Measurements from ENCODE around the gene SGSM2.

Gene SGSM2

DNA sequence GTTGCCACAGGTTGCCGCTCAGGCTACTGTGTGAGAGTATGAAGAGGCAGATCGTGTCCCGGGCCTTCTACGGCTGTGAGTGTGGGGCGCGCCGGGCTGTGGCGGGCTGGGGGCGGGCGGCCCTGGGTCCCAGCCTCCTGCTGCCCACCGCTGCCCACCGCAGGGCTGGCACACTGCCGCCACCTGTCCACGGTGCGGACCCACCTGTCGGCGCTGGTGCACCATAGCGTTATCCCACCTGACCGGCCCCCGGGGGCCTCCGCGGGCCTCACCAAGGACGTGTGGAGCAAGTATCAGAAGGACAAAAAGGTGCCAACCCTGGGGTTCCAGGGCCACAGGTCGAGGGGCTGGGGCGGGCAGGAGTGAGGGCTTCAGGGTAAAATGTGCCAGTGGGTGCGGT is 34.9 kb downstream of the SGSM2 start:
- CTCF ChIA-PET, result interaction anchor here (2.4 kb wide), 1 partner anchor 10 kb away, joined by 11 read pairs; no protein-coding TSS in a partner anchor
- POLR2A ChIA-PET, result no interaction called here
- H3K4me3 ChIP-seq (ENCODE audit: control insufficient read depth in 1 of 7, extremely low read depth in 1 of 7, insufficient read depth in 4 of 7, low read depth in 2 of 7, low read length in 6 of 7), result no peak overlapping the region

GRCh38 chr17:2372681-2373080 is 35.4 kb downstream of the SGSM2 start:
- no peaks in the 10 kb centered on the region for H3K27me3 ChIP-seq (replicated peaks in 2 of 5; ENCODE audit: control insufficient read depth in 4 of 5, insufficient read depth in 5 of 5, low read length in 4 of 5)
- 98% methylated on average over 16 of the region's 16 CpGs for WGBS (ENCODE audit: insufficient coverage)
- ChIA-PET CTCF (interaction anchor here (2.4 kb wide), 1 partner anchor 10 kb away, joined by 11 read pairs; no protein-coding TSS in a partner anchor), POLR2A (no interaction called here)
- H3K27ac ChIP-seq (ENCODE audit: insufficient read depth in 1 of 2, low read depth in 1 of 2, low read length in 2 of 2, poor library complexity in 1 of 2, severe bottlenecking in 2 of 2), result no peak overlapping the region
- DNase-seq, result no peak
- peaks cover 0 to 8% (median 2%) of the 10 kb centered on the region in 4 experiments for H3K4me1 ChIP-seq (ENCODE audit: control extremely low read depth in 1 of 4, control insufficient read depth in 4 of 4, insufficient read depth in 4 of 4, low read length in 3 of 4)
- no peak overlapping the region for H3K4me3 ChIP-seq (ENCODE audit: control insufficient read depth in 1 of 7, extremely low read depth in 1 of 7, insufficient read depth in 4 of 7, low read depth in 2 of 7, low read length in 6 of 7)
- H3K9me3 ChIP-seq (ENCODE audit: control extremely low read depth in 1 of 5, control insufficient read depth in 4 of 5, insufficient read depth in 2 of 5, low read depth in 1 of 5, low read length in 4 of 5), result no peaks in the 10 kb centered on the region
- peaks cover 0 to 65% (median 43%) of the 10 kb centered on the region in 4 experiments for H3K36me3 ChIP-seq (ENCODE audit: control insufficient read depth in 4 of 4, insufficient read depth in 4 of 4, low read length in 3 of 4)

More for the DNA sequence above, 34.9 kb downstream of the SGSM2 start:
- no peak for DNase-seq
- Histone ChIP-seq H3K9me3 (ENCODE audit: control extremely low read depth in 1 of 5, control insufficient read depth in 4 of 5, insufficient read depth in 2 of 5, low read depth in 1 of 5, low read length in 4 of 5) (no peaks in the 10 kb centered on the region), H3K27me3 (replicated peaks in 2 of 5; ENCODE audit: control insufficient read depth in 4 of 5, insufficient read depth in 5 of 5, low read length in 4 of 5) (no peaks in the 10 kb centered on the region), H3K36me3 (ENCODE audit: control insufficient read depth in 4 of 4, insufficient read depth in 4 of 4, low read length in 3 of 4) (peaks cover 0 to 65% (median 43%) of the 10 kb centered on the region in 4 experiments), H3K4me1 (ENCODE audit: control extremely low read depth in 1 of 4, control insufficient read depth in 4 of 4, insufficient read depth in 4 of 4, low read length in 3 of 4) (peaks cover 0 to 8% (median 2%) of the 10 kb centered on the region in 4 experiments), H3K27ac (ENCODE audit: insufficient read depth in 1 of 2, low read depth in 1 of 2, low read length in 2 of 2, poor library complexity in 1 of 2, severe bottlenecking in 2 of 2) (no peak overlapping the region)
- WGBS (ENCODE audit: insufficient coverage), result 96% methylated on average over 24 of the region's 26 CpGs

DNA sequence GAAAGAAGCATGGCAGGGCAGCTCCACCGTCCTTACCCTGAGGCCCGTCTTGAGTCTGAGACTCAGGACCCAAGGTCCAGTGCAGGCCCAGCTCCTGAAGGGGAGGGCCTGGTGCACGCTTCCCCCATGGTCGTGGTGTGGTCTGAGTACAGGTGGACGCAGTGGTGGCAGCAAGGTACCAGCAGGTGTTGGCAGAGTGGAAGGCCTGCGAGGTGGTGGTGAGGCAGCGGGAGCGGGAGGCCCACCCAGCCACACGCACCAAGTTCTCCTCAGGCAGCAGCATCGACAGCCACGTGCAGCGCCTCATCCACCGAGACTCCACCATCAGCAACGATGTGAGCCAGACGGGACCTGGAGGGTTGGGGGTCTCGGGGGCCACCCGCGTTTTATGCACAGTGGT is 35.9 kb downstream of the SGSM2 start:
- CTCF ChIA-PET, result interaction anchor here (2.4 kb wide), 1 partner anchor 9 kb away, joined by 11 read pairs; no protein-coding TSS in a partner anchor
- H3K4me3 ChIP-seq (ENCODE audit: control insufficient read depth in 1 of 7, extremely low read depth in 1 of 7, insufficient read depth in 4 of 7, low read depth in 2 of 7, low read length in 6 of 7), result no peak overlapping the region
- H3K36me3 ChIP-seq (ENCODE audit: control insufficient read depth in 4 of 4, insufficient read depth in 4 of 4, low read length in 3 of 4), result peaks cover 0 to 69% (median 44%) of the 10 kb centered on the region in 4 experiments
- H3K4me1 ChIP-seq (ENCODE audit: control extremely low read depth in 1 of 4, control insufficient read depth in 4 of 4, insufficient read depth in 4 of 4, low read length in 3 of 4), result peaks cover 0 to 8% (median 2%) of the 10 kb centered on the region in 4 experiments
- 99% methylated on average over 15 of the region's 18 CpGs for WGBS (ENCODE audit: insufficient coverage)
- no peaks in the 10 kb centered on the region for H3K27me3 ChIP-seq (replicated peaks in 2 of 5; ENCODE audit: control insufficient read depth in 4 of 5, insufficient read depth in 5 of 5, low read length in 4 of 5)
- POLR2A ChIA-PET, result no interaction called here
- DNase-seq, result no peak
- H3K9me3 ChIP-seq (ENCODE audit: control extremely low read depth in 1 of 5, control insufficient read depth in 4 of 5, insufficient read depth in 2 of 5, low read depth in 1 of 5, low read length in 4 of 5), result no peaks in the 10 kb centered on the region
- no peak overlapping the region for H3K27ac ChIP-seq (ENCODE audit: insufficient read depth in 1 of 2, low read depth in 1 of 2, low read length in 2 of 2, poor library complexity in 1 of 2, severe bottlenecking in 2 of 2)

DNA sequence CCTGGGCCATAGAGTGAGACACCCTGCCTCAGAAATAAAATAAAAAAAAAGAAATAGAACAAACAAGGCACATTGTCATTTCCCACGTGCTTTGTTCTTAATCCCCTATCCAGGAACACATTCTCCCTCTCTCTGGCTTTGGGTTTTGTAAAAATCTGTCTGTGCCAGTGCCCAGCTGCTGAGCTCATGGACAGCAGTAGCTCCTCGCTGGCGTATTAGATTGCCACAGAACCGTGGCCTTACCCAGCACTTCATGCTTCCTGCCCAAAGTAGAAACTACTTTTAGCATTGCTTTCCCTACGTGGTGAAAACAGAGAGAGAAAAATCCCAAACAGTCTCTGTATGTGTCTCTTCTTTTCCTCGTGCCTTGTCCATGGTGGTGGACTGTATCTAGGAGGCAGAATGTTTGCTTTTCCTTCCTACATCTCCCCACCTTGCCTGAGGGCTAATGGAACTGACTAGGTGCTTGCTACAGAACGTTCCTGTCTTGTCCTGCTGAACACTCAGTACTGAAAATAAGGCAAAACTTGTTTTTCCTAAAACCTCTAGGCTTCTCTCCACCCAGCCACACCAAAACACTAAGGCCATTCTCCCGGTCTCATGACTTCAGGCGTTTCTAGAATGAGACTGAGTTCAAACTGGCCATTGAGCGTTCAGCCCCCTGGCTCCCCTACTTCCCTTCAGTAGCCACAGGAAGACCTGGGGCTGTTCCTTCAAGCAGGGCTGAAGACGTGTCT is 37.4 kb downstream of the SGSM2 start:
- Histone ChIP-seq H3K27ac (ENCODE audit: insufficient read depth in 1 of 2, low read depth in 1 of 2, low read length in 2 of 2, poor library complexity in 1 of 2, severe bottlenecking in 2 of 2) (no peak overlapping the region), H3K4me1 (ENCODE audit: control extremely low read depth in 1 of 4, control insufficient read depth in 4 of 4, insufficient read depth in 4 of 4, low read length in 3 of 4) (no peaks in the 10 kb centered on the region), H3K9me3 (ENCODE audit: control extremely low read depth in 1 of 5, control insufficient read depth in 4 of 5, insufficient read depth in 2 of 5, low read depth in 1 of 5, low read length in 4 of 5) (no peaks in the 10 kb centered on the region), H3K36me3 (ENCODE audit: control insufficient read depth in 4 of 4, insufficient read depth in 4 of 4, low read length in 3 of 4) (peaks cover 0 to 80% (median 53%) of the 10 kb centered on the region in 4 experiments), H3K27me3 (replicated peaks in 2 of 5; ENCODE audit: control insufficient read depth in 4 of 5, insufficient read depth in 5 of 5, low read length in 4 of 5) (no peaks in the 10 kb centered on the region), H3K4me3 (ENCODE audit: control insufficient read depth in 1 of 7, extremely low read depth in 1 of 7, insufficient read depth in 4 of 7, low read depth in 2 of 7, low read length in 6 of 7) (no peak overlapping the region)
- ChIA-PET CTCF (interaction anchor here (1.3 to 2.4 kb wide), 2 partner anchors 8 to 22 kb away, joined by 5 to 11 read pairs; no protein-coding TSS in a partner anchor), POLR2A (no interaction called here)
- WGBS (ENCODE audit: insufficient coverage), result 91% methylated on average over 10 of the region's 11 CpGs
- DNase-seq, result no peak

DNA sequence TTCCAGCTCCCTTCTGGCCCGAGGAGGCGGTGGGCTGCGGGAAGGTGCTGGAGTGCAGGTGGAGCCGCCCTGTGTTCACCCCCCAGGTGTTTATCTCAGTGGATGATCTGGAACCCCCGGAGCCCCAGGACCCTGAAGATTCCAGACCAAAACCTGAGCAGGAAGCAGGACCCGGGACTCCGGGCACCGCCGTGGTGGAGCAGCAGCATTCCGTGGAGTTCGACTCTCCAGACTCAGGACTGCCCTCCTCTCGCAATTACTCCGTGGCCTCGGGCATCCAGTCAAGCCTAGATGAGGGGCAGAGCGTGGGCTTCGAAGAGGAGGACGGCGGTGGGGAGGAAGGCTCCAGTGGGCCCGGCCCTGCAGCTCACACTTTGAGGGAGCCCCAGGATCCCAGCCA is 38.1 kb downstream of the SGSM2 start:
- Histone ChIP-seq H3K27me3 (replicated peaks in 2 of 5; ENCODE audit: control insufficient read depth in 4 of 5, insufficient read depth in 5 of 5, low read length in 4 of 5) (no peaks in the 10 kb centered on the region), H3K36me3 (ENCODE audit: control insufficient read depth in 4 of 4, insufficient read depth in 4 of 4, low read length in 3 of 4) (peaks cover 0 to 80% (median 55%) of the 10 kb centered on the region in 4 experiments), H3K4me1 (ENCODE audit: control extremely low read depth in 1 of 4, control insufficient read depth in 4 of 4, insufficient read depth in 4 of 4, low read length in 3 of 4) (no peaks in the 10 kb centered on the region), H3K9me3 (ENCODE audit: control extremely low read depth in 1 of 5, control insufficient read depth in 4 of 5, insufficient read depth in 2 of 5, low read depth in 1 of 5, low read length in 4 of 5) (no peaks in the 10 kb centered on the region), H3K4me3 (ENCODE audit: control insufficient read depth in 1 of 7, extremely low read depth in 1 of 7, insufficient read depth in 4 of 7, low read depth in 2 of 7, low read length in 6 of 7) (no peak overlapping the region), H3K27ac (ENCODE audit: insufficient read depth in 1 of 2, low read depth in 1 of 2, low read length in 2 of 2, poor library complexity in 1 of 2, severe bottlenecking in 2 of 2) (no peak overlapping the region)
- WGBS (ENCODE audit: insufficient coverage), result 94% methylated on average over 18 of the region's 19 CpGs
- ChIA-PET CTCF (no interaction called here), POLR2A (no interaction called here)
- DNase-seq, result no peak

DNA sequence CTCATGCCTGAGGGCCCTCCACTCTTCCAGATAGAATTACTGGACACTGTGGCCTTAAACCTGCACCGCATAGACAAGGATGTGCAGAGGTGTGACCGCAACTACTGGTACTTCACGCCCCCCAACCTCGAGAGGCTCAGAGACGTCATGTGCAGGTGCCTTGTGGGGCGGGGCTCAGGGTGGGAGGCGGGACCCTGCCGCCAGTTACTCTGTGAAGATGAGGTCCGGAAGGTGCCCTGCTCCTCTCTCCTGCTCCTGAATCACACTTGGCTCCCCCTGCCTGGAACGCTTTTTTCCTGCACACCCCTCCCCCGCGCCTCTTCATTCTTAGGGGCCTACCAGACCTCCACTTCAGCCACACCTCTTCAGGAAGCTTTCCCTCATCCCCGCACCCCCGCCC is 38.8 kb downstream of the SGSM2 start:
- DNase-seq, result no peak
- Histone ChIP-seq H3K9me3 (ENCODE audit: control extremely low read depth in 1 of 5, control insufficient read depth in 4 of 5, insufficient read depth in 2 of 5, low read depth in 1 of 5, low read length in 4 of 5) (no peaks in the 10 kb centered on the region), H3K27me3 (replicated peaks in 2 of 5; ENCODE audit: control insufficient read depth in 4 of 5, insufficient read depth in 5 of 5, low read length in 4 of 5) (no peaks in the 10 kb centered on the region), H3K4me1 (ENCODE audit: control extremely low read depth in 1 of 4, control insufficient read depth in 4 of 4, insufficient read depth in 4 of 4, low read length in 3 of 4) (no peaks in the 10 kb centered on the region), H3K4me3 (ENCODE audit: control insufficient read depth in 1 of 7, extremely low read depth in 1 of 7, insufficient read depth in 4 of 7, low read depth in 2 of 7, low read length in 6 of 7) (no peak overlapping the region), H3K36me3 (ENCODE audit: control insufficient read depth in 4 of 4, insufficient read depth in 4 of 4, low read length in 3 of 4) (peaks cover 0 to 84% (median 59%) of the 10 kb centered on the region in 4 experiments), H3K27ac (ENCODE audit: insufficient read depth in 1 of 2, low read depth in 1 of 2, low read length in 2 of 2, poor library complexity in 1 of 2, severe bottlenecking in 2 of 2) (no peak overlapping the region)
- WGBS (ENCODE audit: insufficient coverage), result 96% methylated on average over 10 of the region's 14 CpGs
- POLR2A ChIA-PET, result no interaction called here
- CTCF ChIA-PET, result interaction anchor here (1.0 to 18.5 kb wide), 2 partner anchors 26 to 44 kb away, joined by 3 to 311 read pairs; no protein-coding TSS in a partner anchor

GRCh38 chr17:2377659-2378058 is 40.4 kb downstream of the SGSM2 start:
- ChIA-PET CTCF (interaction anchor here (18.5 kb wide), 1 partner anchor 43 kb away, joined by 311 read pairs; no protein-coding TSS in a partner anchor), POLR2A (no interaction called here)
- no peak overlapping the region for H3K4me3 ChIP-seq (ENCODE audit: control insufficient read depth in 1 of 7, extremely low read depth in 1 of 7, insufficient read depth in 4 of 7, low read depth in 2 of 7, low read length in 6 of 7)
- no peak overlapping the region for H3K27ac ChIP-seq (ENCODE audit: insufficient read depth in 1 of 2, low read depth in 1 of 2, low read length in 2 of 2, poor library complexity in 1 of 2, severe bottlenecking in 2 of 2)
- no peaks in the 10 kb centered on the region for H3K27me3 ChIP-seq (replicated peaks in 2 of 5; ENCODE audit: control insufficient read depth in 4 of 5, insufficient read depth in 5 of 5, low read length in 4 of 5)
- no peak for DNase-seq
- 94% methylated on average over 3 of the region's 10 CpGs for WGBS (ENCODE audit: insufficient coverage)
- H3K36me3 ChIP-seq (ENCODE audit: control insufficient read depth in 4 of 4, insufficient read depth in 4 of 4, low read length in 3 of 4), result peaks cover 0 to 76% (median 55%) of the 10 kb centered on the region in 4 experiments
- no peaks in the 10 kb centered on the region for H3K4me1 ChIP-seq (ENCODE audit: control extremely low read depth in 1 of 4, control insufficient read depth in 4 of 4, insufficient read depth in 4 of 4, low read length in 3 of 4)
- H3K9me3 ChIP-seq (ENCODE audit: control extremely low read depth in 1 of 5, control insufficient read depth in 4 of 5, insufficient read depth in 2 of 5, low read depth in 1 of 5, low read length in 4 of 5), result no peaks in the 10 kb centered on the region
